NB4 (cell line): ENCODE measurements around the gene ATG4C.
A peak's percentile ranks its signal among the peaks of the same experiment; 100 is the strongest.

Experiments
- DNase-seq: peaks from one replicate; pipeline ENCODE4 v3.0.0; 2010; ENCODE audit warnings: low read depth
- H3K4me3 ChIP-seq: one replicate; pipeline ENCODE4 v1.5.1; 2011; ENCODE audit warnings: mild to moderate bottlenecking, low read depth, low read length, moderate library complexity
- CTCF ChIP-seq: IDR thresholded peaks from one replicate; pipeline ENCODE4 v1.5.1; 2012; ENCODE audit warnings: low read depth, low read length
- MAX ChIP-seq: IDR thresholded peaks from 2 replicates; pipeline ENCODE4 v1.6.1; 2011; ENCODE audit warnings: low read depth, low read length
- MYC ChIP-seq: IDR thresholded peaks from 2 replicates; pipeline ENCODE4 v1.6.1; 2011; ENCODE audit warnings: low read depth, low read length
- POLR2A ChIP-seq: IDR thresholded peaks from 2 replicates; pipeline ENCODE4 v1.6.1; 2011; ENCODE audit warnings: mild to moderate bottlenecking; ENCODE audit not compliant: insufficient read length; ENCODE audit errors: extremely low read depth

ATG4C gene

GRCh38 chr1:62904856-62905225 lies 120.9 kb downstream of the ATG4C start:
- no peak for DNase-seq
- TF ChIP-seq MYC = no peak
- H3K4me3 ChIP-seq = no peak overlapping the region

GRCh38 chr1:62905309-62905708 lies 121.4 kb downstream of the ATG4C start:
- TF ChIP-seq MYC (no peak), POLR2A (no peak), MAX (no peak)
- H3K4me3 ChIP-seq = no peak overlapping the region
- no peak for DNase-seq

- H3K4me3 ChIP-seq = no peak overlapping the region
- no peak for DNase-seq
- TF ChIP-seq MAX (no peak), MYC (no peak), POLR2A (no peak), CTCF (no peak)
Measured at GRCh38 chr1:62905872-62906271, 121.9 kb downstream of the ATG4C start.

GRCh38 chr1:62906428-62906886 lies 122.5 kb downstream of the ATG4C start:
- peak; percentile 41 for TF ChIP-seq CTCF
- no peak for TF ChIP-seq MAX
- H3K4me3 ChIP-seq = no peak overlapping the region
- DNase-seq = peak; percentile 10

- DNase-seq = no peak
- no peak overlapping the region for H3K4me3 ChIP-seq
- TF ChIP-seq CTCF (no peak), MYC (no peak), MAX (no peak), POLR2A (no peak)
Measured at GRCh38 chr1:62908168-62908695, 124.3 kb downstream of the ATG4C start.

- peak; percentile 18 for DNase-seq
- H3K4me3 ChIP-seq = no peak overlapping the region
- no peak for TF ChIP-seq MYC
- peak; percentile 80 for TF ChIP-seq CTCF
Measured at GRCh38 chr1:62912028-62912638, 128.2 kb downstream of the ATG4C start.
